Heart left ventricle (tissue), 13 donors: ENCODE measurements around the gene GPR155.

Source experiments
- POLR2A ChIP-seq, 2 donors: fragments of 450-650 bp; IDR thresholded peaks; one replicate each; pipeline ENCODE4 v1.6.1; 2017; ENCODE audit warnings: antibody characterized with exemption in 2 of 2, mild to moderate bottlenecking in 2 of 2, moderate library complexity in 2 of 2
- TF ChIP-seq, protein P1 (sequence below), 12 donors: fragments of 200-600 bp; sonication (generic) in 4 of 12; IDR thresholded peaks; one replicate each; pipeline versions ENCODE4 v1.5.0 to v1.8.0; 2018 to 2022; ENCODE audit warnings: antibody characterized with exemption in 12 of 12, mild to moderate bottlenecking in 5 of 12
- donor health status: ischemic (EF 13 %, LVEDD 7.1; RV severe dilation, severe dysfunction).
- donor health status: DM: no; HTN: yes; CAD: no.
- donor health status: DM: no; HTN: no; CAD: no.
- donor health status: ischemic (EF 25% LVEDD 6.9; RV normal size, moderate dysfunction).
- donor health status: ischemic (EF 25% LVEDD 5.7; RV mildly dilated, moderate dysfunction).
- donor health status: ischemic (EF 35%, LVEDD 5.7; RV mildly dilated, moderate dysfunction).
- donor health status: nonischemic (EF 11% LVEDD 7.7; RV severe dilation, severe dysfunction).
- donor health status: DM: yes; HTN: yes; CAD: no.
- donor health status: PGD.
- donor health status: ischemic (EF 29% LVEDD 5.4; RV normal size, mild dysfunction).
- donor health status: nonischemic (EF 23%, LVEDD 6.1; RV moderate dilation, normal function).

DNA sequence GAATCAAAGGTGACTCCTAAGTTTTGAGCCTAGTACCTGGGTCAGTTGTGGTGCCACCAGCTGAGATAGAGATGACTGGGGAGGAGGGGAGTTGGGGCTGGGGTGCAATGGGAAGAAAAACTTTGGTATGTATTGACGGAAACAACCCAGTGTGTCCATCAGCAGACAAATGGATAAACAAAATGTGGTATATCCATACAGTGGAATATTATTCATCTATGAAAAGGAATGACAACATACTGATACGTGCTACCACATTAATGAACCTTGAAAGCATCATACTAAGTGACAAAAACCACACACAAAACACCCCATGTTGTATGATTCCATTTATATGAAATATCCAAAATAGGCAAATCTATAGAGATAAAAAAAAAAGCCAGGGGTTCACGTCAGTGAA is 41.1 kb upstream of the GPR155 start:
- TF ChIP-seq, protein P1, sequence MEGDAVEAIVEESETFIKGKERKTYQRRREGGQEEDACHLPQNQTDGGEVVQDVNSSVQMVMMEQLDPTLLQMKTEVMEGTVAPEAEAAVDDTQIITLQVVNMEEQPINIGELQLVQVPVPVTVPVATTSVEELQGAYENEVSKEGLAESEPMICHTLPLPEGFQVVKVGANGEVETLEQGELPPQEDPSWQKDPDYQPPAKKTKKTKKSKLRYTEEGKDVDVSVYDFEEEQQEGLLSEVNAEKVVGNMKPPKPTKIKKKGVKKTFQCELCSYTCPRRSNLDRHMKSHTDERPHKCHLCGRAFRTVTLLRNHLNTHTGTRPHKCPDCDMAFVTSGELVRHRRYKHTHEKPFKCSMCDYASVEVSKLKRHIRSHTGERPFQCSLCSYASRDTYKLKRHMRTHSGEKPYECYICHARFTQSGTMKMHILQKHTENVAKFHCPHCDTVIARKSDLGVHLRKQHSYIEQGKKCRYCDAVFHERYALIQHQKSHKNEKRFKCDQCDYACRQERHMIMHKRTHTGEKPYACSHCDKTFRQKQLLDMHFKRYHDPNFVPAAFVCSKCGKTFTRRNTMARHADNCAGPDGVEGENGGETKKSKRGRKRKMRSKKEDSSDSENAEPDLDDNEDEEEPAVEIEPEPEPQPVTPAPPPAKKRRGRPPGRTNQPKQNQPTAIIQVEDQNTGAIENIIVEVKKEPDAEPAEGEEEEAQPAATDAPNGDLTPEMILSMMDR (IDR thresholded peaks at IDR 0.05), result no peak
- no peak for TF ChIP-seq POLR2A (IDR thresholded peaks at IDR 0.05)
